OCI-LY1 (cell line): ENCODE measurements around the gene SFMBT2.

Source experiments
- CTCF ChIP-seq: fragments of 200-600 bp; sonication (generic), shearing (Covaris generic); IDR thresholded peaks from 2 replicates; pipeline ENCODE4 v1.5.1; 2017; ENCODE audit warnings: mild to moderate bottlenecking, antibody characterized with exemption, low read length, moderate library complexity, mixed read lengths
- EZH2 ChIP-seq: fragments of 200-600 bp; sonication (generic), shearing (Covaris generic); IDR thresholded peaks from 2 replicates; pipeline ENCODE4 v1.8.0; 2017; ENCODE audit warnings: borderline replicate concordance, mixed run types, mild to moderate bottlenecking, antibody characterized with exemption, low read length, moderate library complexity, mixed read lengths

- TF ChIP-seq CTCF (no peak), EZH2 (no peak)
Measured at GRCh38 chr10:7159517-7159916, 251.3 kb downstream of the SFMBT2 start.
